HCT116 (cell line): ENCODE measurements around the gene CDH7. TPM values are rescaled to one million over a fixed set of nuclear protein-coding genes. Genes with fewer than 3 reads are reported as not detected.

Experiments
- ATAC-seq: fragments of 200-7000 bp; cut with Tn5 transposase; 2 replicates; pipeline ENCODE4 v1.9.1; 2020; ENCODE audit warnings: mild to moderate bottlenecking, moderate library complexity
- BruUV-seq: library from RNA; stranded (reverse); fragments of 400-500 nt; replicated peaks from 2 replicates; lab custom pipeline; 2021; lab: Mats Ljungman, UMichigan
- CTCF ChIA-PET: fragments of 300-600 bp; sonication (Branson Sonifier 250); formaldehyde crosslinking; loops from one replicate; lab custom pipeline; 2021; ENCODE audit warnings: antibody characterized with exemption; lab: Charles Lee
- POLR2A ChIA-PET: fragments of 300-600, 350-600 bp; sonication (Branson Sonifier 250); formaldehyde crosslinking; loops from one replicate; lab custom pipeline; 2021; ENCODE audit warnings: antibody characterized with exemption; lab: Charles Lee
- RAD21 ChIA-PET, 2 experiments: fragments of 300-600 bp; sonication (Branson Sonifier 250); formaldehyde crosslinking; loops; one replicate each; lab custom pipeline; 2023; ENCODE audit warnings: low total read pairs in 2 of 2; ENCODE audit not compliant: uncharacterized antibody in 2 of 2, unreplicated experiment in 2 of 2, low non-redundant PET in 1 of 2; lab: Charles Lee
- DNase-seq: peaks from one replicate; pipeline ENCODE4 v3.0.0-alpha.2; 2010; ENCODE audit warnings: low read depth, low spot score
- H2AFZ ChIP-seq: fragments of 200-600 bp; shearing (Covaris generic), sonication (generic); 2 replicates; pipeline ENCODE4 v1.6.1; 2017; ENCODE audit warnings: low read depth, mixed run types, mixed read lengths, antibody characterized with exemption, low read length; ENCODE audit not compliant: poor library complexity, severe bottlenecking
- H3K27ac ChIP-seq: 2 replicates; pipeline ENCODE4 v1.5.1; 2012; ENCODE audit warnings: low read depth, low read length
- H3K27me3 ChIP-seq: fragments of 200-600 bp; sonication (generic); 2 replicates; pipeline ENCODE4 v1.6.1; 2016; ENCODE audit warnings: mixed run types, low read length, mixed read lengths; ENCODE audit not compliant: insufficient read depth
- H3K36me3 ChIP-seq, 2 experiments: fragments of 200-500 bp in 1 of 2; fragments of 200-600 bp in 1 of 2; sonication (Bioruptor generic) in 1 of 2; sonication (generic) in 1 of 2; 2 replicates each; pipeline versions ENCODE4 v1.5.1 to v1.6.1; 2014 to 2016; ENCODE audit warnings: low read length in 2 of 2, inconsistent platforms in 1 of 2, mixed read lengths in 1 of 2, mixed run types in 1 of 2; ENCODE audit not compliant: insufficient read depth in 2 of 2, control insufficient read depth in 1 of 2
- H3K4me1 ChIP-seq, 2 experiments: fragments of 200-600 bp in 1 of 2; sonication (generic) in 1 of 2; 2 replicates each; pipeline versions ENCODE4 v1.5.1 to v1.6.1; 2012 to 2017; ENCODE audit warnings: low read length in 2 of 2, inconsistent platforms in 1 of 2, mild to moderate bottlenecking in 1 of 2, mixed read lengths in 1 of 2, mixed run types in 1 of 2, moderate library complexity in 1 of 2; ENCODE audit not compliant: insufficient read depth in 2 of 2, control insufficient read depth in 1 of 2
- H3K4me2 ChIP-seq: fragments of 200-600 bp; sonication (generic); 2 replicates; pipeline ENCODE4 v1.6.1; 2017; ENCODE audit warnings: mixed run types, low read length, mixed read lengths
- H3K4me3 ChIP-seq, 2 experiments: fragments of 200-600 bp in 1 of 2; sonication (generic) in 1 of 2; replicated peaks in 1 of 2; 2 replicates each; pipeline ENCODE4 v1.5.1; 2011 to 2016; ENCODE audit warnings: low read length in 2 of 2, control low read depth in 1 of 2, low read depth in 1 of 2, mild to moderate bottlenecking in 1 of 2, mixed read lengths in 1 of 2, mixed run types in 1 of 2
- H3K79me2 ChIP-seq: fragments of 200-600 bp; sonication (generic); 2 replicates; pipeline ENCODE4 v1.6.1; 2017; ENCODE audit warnings: mild to moderate bottlenecking, mixed run types, low read length, moderate library complexity, mixed read lengths; ENCODE audit not compliant: insufficient read depth
- H3K9ac ChIP-seq: fragments of 200-600 bp; sonication (generic); 2 replicates; pipeline ENCODE4 v1.6.1; 2016; ENCODE audit warnings: low read length, mixed read lengths
- H3K9me2 ChIP-seq: fragments of 200-600 bp; sonication (generic), shearing (Covaris generic); 2 replicates; pipeline ENCODE4 v1.6.1; 2017; ENCODE audit warnings: mixed run types, mild to moderate bottlenecking, moderate library complexity; ENCODE audit not compliant: insufficient read depth
- H3K9me3 ChIP-seq, 2 experiments: fragments of 200-500 bp in 1 of 2; fragments of 200-600 bp in 1 of 2; sonication (Bioruptor generic) in 1 of 2; sonication (generic) in 1 of 2; 2 replicates each; pipeline ENCODE4 v1.6.1; 2014 to 2017; ENCODE audit warnings: low read length in 2 of 2, mixed read lengths in 2 of 2, inconsistent platforms in 1 of 2, low read depth in 1 of 2, mild to moderate bottlenecking in 1 of 2, mixed run types in 1 of 2, moderate library complexity in 1 of 2; ENCODE audit not compliant: control insufficient read depth in 1 of 2, insufficient read depth in 1 of 2
- H4K20me1 ChIP-seq: fragments of 200-600 bp; sonication (generic), shearing (Covaris generic); 2 replicates; pipeline ENCODE4 v1.6.1; 2017; ENCODE audit warnings: mixed run types, mild to moderate bottlenecking, moderate library complexity; ENCODE audit not compliant: insufficient read depth
- EGR1 ChIP-seq: IDR thresholded peaks from 2 replicates; pipeline ENCODE4 v1.6.1; 2012; ENCODE audit warnings: low read depth
- POLR2AphosphoS5 ChIP-seq: IDR thresholded peaks from 2 replicates; pipeline ENCODE4 v1.6.1; 2011; ENCODE audit warnings: mild to moderate bottlenecking, low read depth, low read length, moderate library complexity
- REST ChIP-seq: IDR thresholded peaks from 2 replicates; pipeline ENCODE4 v1.6.1; 2012; ENCODE audit warnings: low read depth
- SIN3A ChIP-seq: IDR thresholded peaks from 2 replicates; pipeline ENCODE4 v1.6.1; 2012; ENCODE audit warnings: low read depth
- ZBTB33 ChIP-seq: IDR thresholded peaks from 2 replicates; pipeline ENCODE4 v1.6.1; 2011; ENCODE audit warnings: mild to moderate bottlenecking, low read length, moderate library complexity; ENCODE audit not compliant: insufficient replicate concordance; ENCODE audit errors: extremely low read depth
- ZFX ChIP-seq: fragments of 450-650 bp; IDR thresholded peaks from 2 replicates; pipeline ENCODE4 v1.6.1; 2017
- intact Hi-C: fragments of 100-400 bp; cut with micrococcal nuclease; formaldehyde crosslinking; loops from 2 replicates; pipeline ENCODE4 v1.10.0; 2022
- total RNA-seq: library from RNA; stranded (reverse); gene quantifications from one replicate; pipeline ENCODE4 v1.2.1, GENCODE V29; 2021; ENCODE audit not compliant: unreplicated experiment

The CDH7 gene
- total RNA-seq, 1 experiment from 2014 or later, result not detected

- no peak for TF ChIP-seq ZFX
- no peak for TF ChIP-seq POLR2AphosphoS5
Measured at GRCh38 chr18:65876310-65876709, 125.5 kb downstream of the CDH7 start (continued).

GRCh38 chr18:65897292-65897691, 146.5 kb downstream of the CDH7 start:
- H3K9me2 ChIP-seq, result no peaks in the 10 kb centered on the region
- no peak overlapping the region for H3K4me2 ChIP-seq
- no TSS peak for BruUV-seq
- RAD21 ChIA-PET, result no interaction called here
- no peaks in the 10 kb centered on the region for H3K79me2 ChIP-seq
- H4K20me1 ChIP-seq, result no peaks in the 10 kb centered on the region
- no peaks in the 10 kb centered on the region for H3K27me3 ChIP-seq
- H3K36me3 ChIP-seq, result no peaks in the 10 kb centered on the region
- DNase-seq, result no peak
- H3K4me1 ChIP-seq, result no peaks in the 10 kb centered on the region
- H2AFZ ChIP-seq, result no peak overlapping the region
- CTCF ChIA-PET, result no interaction called here
- no peak for ATAC-seq
- no peak overlapping the region for H3K9ac ChIP-seq
- intact Hi-C loops, result no loop called here
- POLR2A ChIA-PET, result no interaction called here
- no peak overlapping the region for H3K27ac ChIP-seq
- no peak for TF ChIP-seq EGR1
- no peak for TF ChIP-seq REST
- no peak for TF ChIP-seq SIN3A
- TF ChIP-seq ZBTB33, result no peak
- no peak overlapping the region for H3K4me3 ChIP-seq
- peaks cover 21 to 22% of the 10 kb centered on the region in 2 experiments; a peak in 3 of 4 replicates for H3K9me3 ChIP-seq
